Omental fat pad (tissue), 4 donors: ENCODE data around the gene INO80D. TPM values are rescaled to one million over a fixed set of nuclear protein-coding genes. Genes with fewer than 3 reads are reported as not detected.
"Not testable (repeated sequence)": the region's sequence is repeated elsewhere in the genome, so short reads cannot be mapped to it uniquely, and the experiment has no call there.

Experiments used
- ATAC-seq: fragments of 150-250 bp; one replicate; pipeline ENCODE4 v1.9.1; 2016; ENCODE audit warnings: mild to moderate bottlenecking, moderate library complexity; ENCODE audit not compliant: low FRiP score
- DNase-seq: peaks from one replicate; pipeline ENCODE4 v3.0.0-alpha.2; 2019; ENCODE audit warnings: low spot score
- total RNA-seq, 4 donors: library from RNA; depleted of rRNA; stranded (reverse); fragments of >200 nt; gene quantifications; one replicate each; pipeline ENCODE4 v1.1.0, GENCODE V29; 2016
- TF ChIP-seq, protein P1 (sequence below), 3 donors: fragments of 450-650 bp; IDR thresholded peaks; one replicate each; pipeline ENCODE4 v1.5.1; 2016 to 2017; ENCODE audit warnings: antibody characterized with exemption in 3 of 3, mild to moderate bottlenecking in 3 of 3, moderate library complexity in 2 of 3

INO80D gene
- total RNA-seq, 4 donors from 2014 or later = 15.3 to 22.0 (median 18.5) TPM

DNA sequence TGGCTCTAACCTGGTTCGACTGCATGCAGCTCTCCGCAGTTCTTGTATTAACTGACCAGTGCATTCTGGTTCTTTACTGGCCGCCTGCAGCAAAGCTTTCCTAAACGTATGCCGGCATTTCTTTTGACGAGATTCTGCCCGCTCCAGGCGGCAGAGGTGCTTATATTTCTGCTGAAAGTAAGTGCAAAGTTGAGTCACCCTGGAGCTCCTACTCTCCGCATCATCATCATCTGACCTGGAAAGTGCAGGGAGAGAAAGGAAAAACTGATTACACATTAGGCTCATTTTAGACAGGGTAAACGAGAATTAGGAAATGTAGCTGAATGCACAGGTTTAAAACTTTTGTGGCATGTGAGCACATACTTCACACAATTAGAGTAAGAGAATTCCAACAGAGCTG, 57.9 kb downstream of the INO80D start:
- TF ChIP-seq, protein P1, sequence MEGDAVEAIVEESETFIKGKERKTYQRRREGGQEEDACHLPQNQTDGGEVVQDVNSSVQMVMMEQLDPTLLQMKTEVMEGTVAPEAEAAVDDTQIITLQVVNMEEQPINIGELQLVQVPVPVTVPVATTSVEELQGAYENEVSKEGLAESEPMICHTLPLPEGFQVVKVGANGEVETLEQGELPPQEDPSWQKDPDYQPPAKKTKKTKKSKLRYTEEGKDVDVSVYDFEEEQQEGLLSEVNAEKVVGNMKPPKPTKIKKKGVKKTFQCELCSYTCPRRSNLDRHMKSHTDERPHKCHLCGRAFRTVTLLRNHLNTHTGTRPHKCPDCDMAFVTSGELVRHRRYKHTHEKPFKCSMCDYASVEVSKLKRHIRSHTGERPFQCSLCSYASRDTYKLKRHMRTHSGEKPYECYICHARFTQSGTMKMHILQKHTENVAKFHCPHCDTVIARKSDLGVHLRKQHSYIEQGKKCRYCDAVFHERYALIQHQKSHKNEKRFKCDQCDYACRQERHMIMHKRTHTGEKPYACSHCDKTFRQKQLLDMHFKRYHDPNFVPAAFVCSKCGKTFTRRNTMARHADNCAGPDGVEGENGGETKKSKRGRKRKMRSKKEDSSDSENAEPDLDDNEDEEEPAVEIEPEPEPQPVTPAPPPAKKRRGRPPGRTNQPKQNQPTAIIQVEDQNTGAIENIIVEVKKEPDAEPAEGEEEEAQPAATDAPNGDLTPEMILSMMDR (IDR thresholded peaks at IDR 0.05) = no peak
- DNase-seq (no peak), ATAC-seq (no peak)

DNA sequence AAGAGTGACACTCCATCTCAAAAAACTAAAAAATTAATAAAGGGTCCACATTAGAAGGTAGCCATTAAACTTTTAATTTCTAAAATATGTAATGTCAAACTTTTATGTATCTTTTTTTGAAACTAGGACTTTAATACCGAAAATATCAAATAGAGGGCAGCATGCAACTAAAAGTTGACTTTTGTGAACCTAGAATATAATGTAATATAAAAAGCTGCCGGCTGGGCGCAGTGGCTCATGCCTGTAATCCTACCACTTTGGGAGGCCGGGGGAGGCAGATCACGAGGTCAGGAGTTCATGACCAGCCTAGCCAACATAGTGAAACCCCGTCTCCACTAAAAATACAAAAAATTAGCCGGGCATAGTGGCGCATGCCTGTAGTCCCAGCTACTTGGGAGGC, 62.8 kb downstream of the INO80D start:
- TF ChIP-seq, protein P1 (IDR thresholded peaks at IDR 0.05) = no peak
- DNase-seq = no peak
- no peak for ATAC-seq

- TF ChIP-seq, protein P1 (IDR thresholded peaks at IDR 0.05) = no peak
- no peak for ATAC-seq
Observed at GRCh38 chr2:206020171-206020570, 65.8 kb downstream of the INO80D start.

GRCh38 chr2:206015746-206016145, 70.2 kb downstream of the INO80D start:
- ATAC-seq, DNase-seq: not testable (repeated sequence)

More at GRCh38 chr2:206020171-206020570, 65.8 kb downstream of the INO80D start:
- no peak for DNase-seq

- DNase-seq (no peak), ATAC-seq (no peak)
- TF ChIP-seq, protein P1 (IDR thresholded peaks at IDR 0.05) = no peak
Observed at GRCh38 chr2:206011795-206012194, 74.2 kb downstream of the INO80D start.

DNA sequence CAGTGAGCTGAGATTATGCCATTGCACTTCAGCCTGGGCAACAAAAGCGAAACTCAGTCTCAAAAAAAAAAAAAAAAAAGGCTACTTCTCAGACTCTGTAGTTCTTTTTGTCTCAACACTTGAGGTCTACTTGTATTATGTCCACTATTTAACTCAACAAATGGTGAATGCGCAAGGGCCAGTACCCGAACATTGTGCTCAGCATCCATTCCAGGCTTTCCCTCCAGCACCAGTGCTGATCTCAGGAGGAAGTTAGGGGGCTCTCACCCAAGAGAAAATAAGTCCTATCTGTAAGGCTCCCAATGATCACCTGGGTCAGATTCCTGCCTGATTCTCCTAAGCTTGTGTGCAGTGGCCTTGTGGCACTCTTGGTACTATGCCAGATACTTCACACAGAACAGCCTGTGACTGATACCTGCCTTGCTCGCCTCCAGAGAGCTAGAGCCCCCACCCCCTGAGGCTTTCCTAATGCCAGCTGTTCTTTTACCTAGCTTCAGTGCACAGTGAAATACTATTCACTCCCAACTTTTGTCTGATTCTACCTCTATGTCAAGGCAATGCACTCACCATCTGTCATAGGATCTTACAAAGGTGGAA, 74.9 kb downstream of the INO80D start:
- TF ChIP-seq, protein P1 (IDR thresholded peaks at IDR 0.05) = no peak
- ATAC-seq (no peak), DNase-seq (no peak)

DNA sequence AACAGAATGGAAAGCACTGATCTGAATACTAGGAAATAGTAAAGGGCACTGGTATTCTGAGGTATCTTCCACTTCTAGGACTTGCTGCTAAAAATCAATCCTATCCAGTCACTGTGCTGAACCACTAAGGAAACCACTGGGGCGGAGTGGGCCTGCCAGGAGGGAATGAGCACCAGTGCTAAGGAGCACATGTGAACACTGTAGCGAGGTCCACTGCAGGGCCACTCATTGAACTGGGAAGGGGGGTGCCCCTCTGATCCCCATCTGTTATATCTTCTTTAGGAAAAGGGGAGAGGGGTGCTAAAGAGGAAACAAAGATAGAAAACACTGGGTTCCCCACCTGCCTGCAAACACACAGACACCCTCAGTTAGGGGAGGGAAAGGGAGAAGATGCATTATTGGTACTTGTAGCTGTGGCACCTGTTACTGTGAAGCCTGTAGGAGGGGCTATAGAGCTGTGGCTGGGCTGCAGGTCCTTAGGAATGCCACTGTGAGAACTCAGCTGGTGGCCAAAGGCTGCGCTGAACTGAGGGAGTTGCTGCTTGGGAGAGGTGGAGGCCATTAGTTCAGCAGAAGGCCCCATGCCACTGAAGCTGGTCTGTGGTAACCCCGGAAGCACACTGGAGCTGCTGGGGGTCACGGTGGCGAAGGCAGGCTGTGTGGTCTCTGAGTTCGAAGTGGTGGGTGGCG, 81.8 kb downstream of the INO80D start:
- DNase-seq (no peak), ATAC-seq (peak; percentile 10)
- TF ChIP-seq, protein P1 (IDR thresholded peaks at IDR 0.05) = no peak
